Prostate gland (tissue), 2 donors: ENCODE data around the gene TSHZ2. TPM values are rescaled to one million over a fixed set of nuclear protein-coding genes. Genes with fewer than 3 reads are reported as not detected.

Experiments
- DNase-seq: peaks from one replicate; pipeline ENCODE4 v3.0.0-alpha.2; 2019; ENCODE audit warnings: low spot score
- H3K27ac ChIP-seq, 2 donors: fragments of 200-600 bp; sonication (generic); 2 replicates each; pipeline ENCODE4 v1.5.1; 2017 to 2019
- H3K27me3 ChIP-seq: fragments of 200-600 bp; sonication (generic); replicated peaks from 2 replicates; pipeline ENCODE4 v1.5.1; 2019; ENCODE audit not compliant: insufficient read depth
- H3K36me3 ChIP-seq, 2 donors: fragments of 200-600 bp; sonication (generic); 1 replicate in 1 of 2; 2 replicates in 1 of 2; pipeline versions ENCODE4 v1.5.1 to v1.8.1; 2017 to 2019
- H3K4me1 ChIP-seq: fragments of 200-600 bp; sonication (generic); replicated peaks from 2 replicates; pipeline ENCODE4 v1.5.1; 2019
- H3K4me3 ChIP-seq, 2 donors: fragments of 200-600 bp; sonication (generic); 2 replicates each; pipeline ENCODE4 v1.5.1; 2017 to 2019
- H3K9me3 ChIP-seq: fragments of 200-600 bp; sonication (generic); 2 replicates; pipeline ENCODE4 v1.5.1; 2017
- CTCF ChIP-seq, 4 experiments: fragments of 200-600 bp in 2 of 4; fragments of 450-650 bp in 2 of 4; sonication (generic) in 2 of 4; IDR thresholded peaks; 1 replicate in 3 of 4; 2 replicates in 1 of 4; pipeline ENCODE4 v1.5.1; 2016 to 2019; ENCODE audit warnings: antibody characterized with exemption in 4 of 4, mild to moderate bottlenecking in 2 of 4, moderate library complexity in 2 of 4
- POLR2A ChIP-seq: fragments of 450-650 bp; IDR thresholded peaks from one replicate; pipeline ENCODE4 v1.6.1; 2016; ENCODE audit warnings: antibody characterized with exemption, mild to moderate bottlenecking
- POLR2AphosphoS5 ChIP-seq: sonication (generic); formaldehyde crosslinking; IDR thresholded peaks from one replicate; pipeline ENCODE4 v1.6.1; 2017; ENCODE audit warnings: antibody characterized with exemption
- WGBS: methylation state at CpG from one replicate; pipeline ENCODE4 v1.1.5; 2018; 5-methylcytosine and 5-hydroxymethylcytosine counted together
- intact Hi-C: fragments of 100-400 bp; cut with DNase I; formaldehyde crosslinking; loops from one replicate; pipeline ENCODE4 v1.14.2; 2022
- total RNA-seq, 2 donors: library from RNA; depleted of rRNA; stranded (reverse); fragments of >200 nt; gene quantifications; one replicate each; pipeline ENCODE4 v1.1.0, GENCODE V29; 2016

TSHZ2 gene
- total RNA-seq, 2 donors from 2014 or later, result 9.8 to 35.1 TPM

DNA sequence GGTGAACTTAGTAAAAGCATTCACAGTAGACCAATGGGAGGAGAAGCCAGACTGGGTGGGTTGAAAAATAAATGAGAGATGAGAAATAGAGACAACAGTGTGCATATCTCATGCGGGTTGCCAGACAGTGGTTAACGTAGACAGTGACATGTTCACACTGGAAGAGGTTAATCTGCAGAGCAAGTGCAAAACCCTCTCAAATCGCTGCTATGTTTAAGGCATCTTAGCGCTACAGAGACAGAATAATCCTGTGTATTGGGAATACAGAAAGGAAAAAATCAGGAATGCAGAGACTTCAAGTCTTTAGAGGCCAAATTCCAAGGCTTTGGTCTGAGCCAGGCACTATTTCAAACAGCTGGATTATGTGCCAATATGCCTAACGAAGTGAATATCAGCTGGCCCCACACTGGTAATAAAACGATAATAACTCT, 107.1 kb downstream of the TSHZ2 start:
- intact Hi-C loops, result no loop called here
- DNase-seq, result no peak

GRCh38 chr20:53079828-53080686, 107.9 kb downstream of the TSHZ2 start:
- H3K27me3 ChIP-seq, result no peaks in the 10 kb centered on the region
- DNase-seq, result no peak
- no peaks in the 10 kb centered on the region for H3K4me1 ChIP-seq
- no peak overlapping the region for H3K4me3 ChIP-seq
- 91% methylated on average over 10 of the region's 10 CpGs for WGBS
- intact Hi-C loops, result no loop called here
- no peaks in the 10 kb centered on the region for H3K9me3 ChIP-seq
- no peak overlapping the region for H3K27ac ChIP-seq
- H3K36me3 ChIP-seq, result no peaks in the 10 kb centered on the region
- TF ChIP-seq CTCF (IDR thresholded peaks at IDR 0.05) (no peak), POLR2A (no peak), POLR2AphosphoS5 (no peak)

More for the DNA sequence above, 107.1 kb downstream of the TSHZ2 start:
- Histone ChIP-seq H3K27ac (no peak overlapping the region), H3K27me3 (no peaks in the 10 kb centered on the region), H3K9me3 (no peaks in the 10 kb centered on the region), H3K36me3 (no peaks in the 10 kb centered on the region), H3K4me1 (no peaks in the 10 kb centered on the region), H3K4me3 (no peak overlapping the region)
- TF ChIP-seq CTCF (IDR thresholded peaks at IDR 0.05) (no peak), POLR2A (no peak), POLR2AphosphoS5 (no peak)
- WGBS, result 79% methylated on average over 6 of the region's 6 CpGs

DNA sequence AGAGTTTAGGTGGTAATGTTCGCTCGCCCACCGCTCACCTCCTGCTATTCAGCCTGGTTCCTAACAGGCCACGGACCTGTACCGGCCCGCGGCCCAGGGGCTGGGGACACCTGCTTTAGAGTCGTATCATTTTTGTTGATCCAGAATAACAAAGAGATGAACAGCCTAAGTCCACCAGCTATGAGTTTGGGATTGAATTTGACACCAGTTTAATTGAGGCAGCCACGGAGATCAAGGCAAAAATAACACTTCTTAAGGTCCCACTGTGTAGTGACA, 108.5 kb downstream of the TSHZ2 start:
- no peak for TF ChIP-seq POLR2AphosphoS5
- no peak for TF ChIP-seq CTCF (IDR thresholded peaks at IDR 0.05)
- no peak for TF ChIP-seq POLR2A

GRCh38 chr20:53080969-53081871, 109.1 kb downstream of the TSHZ2 start:
- H3K9me3 ChIP-seq, result no peaks in the 10 kb centered on the region
- H3K4me1 ChIP-seq, result no peaks in the 10 kb centered on the region
- H3K27me3 ChIP-seq, result no peaks in the 10 kb centered on the region
- TF ChIP-seq POLR2A (no peak), CTCF (IDR thresholded peaks at IDR 0.05) (no peak), POLR2AphosphoS5 (no peak)
- no peak for DNase-seq
- intact Hi-C loops, result no loop called here
- H3K36me3 ChIP-seq, result no peaks in the 10 kb centered on the region
- 63% methylated on average over 10 of the region's 10 CpGs for WGBS
- H3K4me3 ChIP-seq, result no peak overlapping the region
- H3K27ac ChIP-seq, result no peak overlapping the region

More for the DNA sequence above, 108.5 kb downstream of the TSHZ2 start:
- intact Hi-C loops, result no loop called here
- no peak overlapping the region for H3K27ac ChIP-seq
- WGBS, result 95% methylated on average over 9 of the region's 9 CpGs
- H3K4me3 ChIP-seq, result no peak overlapping the region
- DNase-seq, result no peak
- no peaks in the 10 kb centered on the region for H3K4me1 ChIP-seq
- no peaks in the 10 kb centered on the region for H3K9me3 ChIP-seq
- no peaks in the 10 kb centered on the region for H3K27me3 ChIP-seq
- no peaks in the 10 kb centered on the region for H3K36me3 ChIP-seq
